Heart left ventricle (tissue), 16 donors: ENCODE measurements around the gene TRAPPC12. TPM values are rescaled to one million over a fixed set of nuclear protein-coding genes. Genes with fewer than 3 reads are reported as not detected.

ENCODE experiments used
- ATAC-seq, 4 donors: fragments of 200-7000 bp; cut with Tn5 transposase; one replicate each; pipeline ENCODE4 v1.9.1; 2020 to 2022; ENCODE audit warnings: moderate library complexity in 4 of 4, mild to moderate bottlenecking in 3 of 4, moderate number of reproducible peaks in 1 of 4
- DNase-seq, 5 donors: peaks; one replicate each; pipeline ENCODE4 v3.0.0-alpha.2; 2020
- H3K27ac ChIP-seq, 12 donors: fragments of 200-600 bp; sonication (generic) in 4 of 12; one replicate each; pipeline versions ENCODE4 v1.5.0 to v1.8.0; 2016 to 2022; ENCODE audit warnings: mild to moderate bottlenecking in 2 of 12
- H3K27me3 ChIP-seq, 9 donors: fragments of 200-600 bp; sonication (generic) in 2 of 9; one replicate each; pipeline versions ENCODE4 v1.5.1 to v1.8.0; 2016 to 2022; ENCODE audit warnings: mild to moderate bottlenecking in 3 of 9
- H3K36me3 ChIP-seq, 9 donors: fragments of 200-600 bp; sonication (generic) in 2 of 9; one replicate each; pipeline versions ENCODE4 v1.5.0 to v1.8.0; 2018 to 2022; ENCODE audit warnings: mild to moderate bottlenecking in 2 of 9
- H3K4me1 ChIP-seq, 12 donors: fragments of 200-600 bp; sonication (generic) in 4 of 12; one replicate each; pipeline versions ENCODE4 v1.5.0 to v1.8.0; 2016 to 2022; ENCODE audit warnings: mild to moderate bottlenecking in 3 of 12
- H3K4me3 ChIP-seq, 12 donors: fragments of 200-600 bp; sonication (generic) in 4 of 12; one replicate each; pipeline versions ENCODE4 v1.5.0 to v1.8.0; 2017 to 2022; ENCODE audit warnings: mild to moderate bottlenecking in 9 of 12, moderate library complexity in 4 of 12
- H3K9me3 ChIP-seq, 12 donors: fragments of 200-600 bp; sonication (generic) in 4 of 12; one replicate each; pipeline versions ENCODE4 v1.5.0 to v1.8.0; 2016 to 2022; ENCODE audit warnings: mild to moderate bottlenecking in 1 of 12
- POLR2A ChIP-seq, 2 donors: fragments of 450-650 bp; IDR thresholded peaks; one replicate each; pipeline ENCODE4 v1.6.1; 2017; ENCODE audit warnings: antibody characterized with exemption in 2 of 2, mild to moderate bottlenecking in 2 of 2, moderate library complexity in 2 of 2
- WGBS, 4 donors: extraction: QIAGEN DNeasy Blood & Tissue Kit in 2 of 4; methylation state at CpG; one replicate each; pipeline versions ENCODE4 v1.1.5 to v1.1.7; 2013 to 2018; 5-methylcytosine and 5-hydroxymethylcytosine counted together
- intact Hi-C, 10 donors: fragments of 100-400 bp; cut with DNase I; formaldehyde crosslinking; loops; one replicate each; pipeline versions ENCODE4 v1.11.1 to v1.14.2; 2022
- polyA plus RNA-seq, 2 donors: library from polyadenylated mRNA; stranded (reverse); fragments of 200-250 nt; gene quantifications; one replicate each; pipeline ENCODE4 v1.2.3, GENCODE V29; 2013
- total RNA-seq, 9 donors: library from RNA; depleted of rRNA in 2 of 9; stranded (reverse); fragments of >200 nt in 2 of 9; fragmentation: NEBNext Ultra II Directional in 3 of 9; extraction: Animal tissue kit (Norgen Biotek cat#: 25700) in 3 of 9; gene quantifications; one replicate each; pipeline versions ENCODE4 v1.1.0 to v1.2.4, GENCODE V29; 2016 to 2023
- TF ChIP-seq, protein P1 (sequence below), 12 donors: fragments of 200-600 bp; sonication (generic) in 4 of 12; IDR thresholded peaks; one replicate each; pipeline versions ENCODE4 v1.5.0 to v1.8.0; 2018 to 2022; ENCODE audit warnings: antibody characterized with exemption in 12 of 12, mild to moderate bottlenecking in 5 of 12
- donor health status: ischemic (EF 13 %, LVEDD 7.1; RV severe dilation, severe dysfunction).
- donor health status: healthy with polysubstance abuse.
- donor health status: DM: no; HTN: yes; CAD: no.
- donor health status: DM: no; HTN: no; CAD: no.
- donor health status: ischemic (EF 25% LVEDD 6.9; RV normal size, moderate dysfunction).
- donor health status: ischemic (EF 25% LVEDD 5.7; RV mildly dilated, moderate dysfunction).
- donor health status: healthy.
- donor health status: DM: yes; HTN: yes; CAD: no.
- donor health status: ischemic (EF 35%, LVEDD 5.7; RV mildly dilated, moderate dysfunction).
- donor health status: nonischemic (EF 11% LVEDD 7.7; RV severe dilation, severe dysfunction).
- donor health status: DM: yes; HTN: yes; CAD: no.
- donor health status: PGD.
- donor health status: ischemic (EF 29% LVEDD 5.4; RV normal size, mild dysfunction).
- donor health status: nonischemic (EF 23%, LVEDD 6.1; RV moderate dilation, normal function).

The TRAPPC12 gene
- total and polyA plus RNA-seq, 11 donors: 70.3 to 142 (median 88.2) TPM

DNA sequence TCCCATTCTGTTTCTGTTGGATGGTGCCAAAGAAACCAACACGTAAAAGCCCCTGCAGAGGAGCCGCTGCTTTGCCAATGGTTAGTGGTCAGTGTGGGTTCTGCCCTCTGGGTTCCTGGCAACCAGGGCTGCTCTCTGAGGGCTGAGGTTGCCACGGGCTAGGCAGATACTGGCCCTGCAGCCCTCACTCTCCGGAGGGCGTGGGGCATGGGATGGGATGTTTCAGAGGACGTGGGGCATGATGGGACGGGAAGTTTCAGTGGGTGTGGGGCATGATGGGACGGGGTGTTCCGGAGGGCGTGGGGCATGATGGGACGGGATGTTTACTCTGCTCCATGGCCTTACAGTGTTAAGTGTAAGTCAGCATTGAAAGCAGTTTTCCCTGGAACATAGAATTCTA, 105.7 kb downstream of the TRAPPC12 start:
- Histone ChIP-seq H3K27me3 (no peaks in the 10 kb centered on the region), H3K36me3 (peaks cover 0 to 19% (median 9%) of the 10 kb centered on the region in 9 donors), H3K9me3 (peaks cover 0 to 4% (median 0%) of the 10 kb centered on the region in 12 donors), H3K27ac (no peak overlapping the region), H3K4me3 (no peak overlapping the region), H3K4me1 (peaks cover 0 to 16% (median 0%) of the 10 kb centered on the region in 12 donors)
- no peak for ATAC-seq
- WGBS, 4 donors: 91 to 97% (median 95%) methylated on average over 11 of the region's 11 CpGs
- DNase-seq: peak in 1 of 5 donors; percentile 42
- TF ChIP-seq POLR2A (IDR thresholded peaks at IDR 0.05): no peak
- TF ChIP-seq, protein P1, sequence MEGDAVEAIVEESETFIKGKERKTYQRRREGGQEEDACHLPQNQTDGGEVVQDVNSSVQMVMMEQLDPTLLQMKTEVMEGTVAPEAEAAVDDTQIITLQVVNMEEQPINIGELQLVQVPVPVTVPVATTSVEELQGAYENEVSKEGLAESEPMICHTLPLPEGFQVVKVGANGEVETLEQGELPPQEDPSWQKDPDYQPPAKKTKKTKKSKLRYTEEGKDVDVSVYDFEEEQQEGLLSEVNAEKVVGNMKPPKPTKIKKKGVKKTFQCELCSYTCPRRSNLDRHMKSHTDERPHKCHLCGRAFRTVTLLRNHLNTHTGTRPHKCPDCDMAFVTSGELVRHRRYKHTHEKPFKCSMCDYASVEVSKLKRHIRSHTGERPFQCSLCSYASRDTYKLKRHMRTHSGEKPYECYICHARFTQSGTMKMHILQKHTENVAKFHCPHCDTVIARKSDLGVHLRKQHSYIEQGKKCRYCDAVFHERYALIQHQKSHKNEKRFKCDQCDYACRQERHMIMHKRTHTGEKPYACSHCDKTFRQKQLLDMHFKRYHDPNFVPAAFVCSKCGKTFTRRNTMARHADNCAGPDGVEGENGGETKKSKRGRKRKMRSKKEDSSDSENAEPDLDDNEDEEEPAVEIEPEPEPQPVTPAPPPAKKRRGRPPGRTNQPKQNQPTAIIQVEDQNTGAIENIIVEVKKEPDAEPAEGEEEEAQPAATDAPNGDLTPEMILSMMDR (IDR thresholded peaks at IDR 0.05): no peak
- intact Hi-C loops: no loop called here

DNA sequence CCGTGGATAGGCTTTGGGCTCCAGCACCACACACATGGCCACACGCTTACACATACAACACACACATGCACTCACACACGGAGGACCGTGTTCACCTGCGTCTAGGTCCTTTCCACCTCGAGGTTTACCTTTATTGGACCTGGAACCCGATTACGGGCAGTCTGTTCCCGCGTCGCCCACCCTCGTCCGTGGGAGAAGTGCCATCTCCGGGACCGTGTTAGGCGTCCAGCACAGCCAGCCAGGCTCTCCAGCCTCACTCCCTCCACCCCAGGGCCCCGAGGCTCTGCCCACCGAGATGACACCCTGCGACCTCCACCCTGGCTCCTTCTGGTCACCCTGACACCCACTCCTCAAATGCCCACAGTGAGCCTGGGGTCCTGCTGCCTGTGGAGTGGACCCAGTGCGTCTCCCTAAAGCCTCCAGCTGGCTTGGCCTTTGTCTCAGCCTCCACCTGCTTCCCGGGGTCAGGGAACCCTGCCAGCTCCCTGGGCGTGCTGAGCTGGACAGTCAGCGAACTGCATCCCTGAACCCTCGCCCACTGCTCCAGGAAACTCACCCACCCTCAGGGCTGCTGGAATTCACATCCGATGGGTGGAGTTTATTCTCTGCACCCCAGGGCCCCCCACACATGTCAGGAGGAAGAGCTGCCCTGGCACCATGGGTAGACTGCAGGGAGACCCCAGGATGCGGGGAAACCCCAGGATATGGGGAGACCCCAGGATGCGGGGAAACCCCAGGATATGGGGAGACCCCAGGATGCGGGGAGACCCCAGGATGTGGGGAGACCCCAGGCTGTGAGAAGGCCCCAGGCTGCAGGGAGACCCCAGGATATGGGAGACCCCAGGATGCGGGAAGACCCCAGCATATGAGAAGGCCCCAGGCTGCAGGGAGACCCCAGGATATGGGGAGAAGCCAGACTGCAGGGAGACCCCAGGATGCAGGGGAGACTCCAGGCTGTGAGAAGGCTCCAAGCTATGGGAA, 106.8 kb downstream of the TRAPPC12 start:
- TF ChIP-seq POLR2A (IDR thresholded peaks at IDR 0.05): no peak
- TF ChIP-seq, protein P1 (IDR thresholded peaks at IDR 0.05): no peak
- Histone ChIP-seq H3K4me3 (no peak overlapping the region), H3K9me3 (peaks cover 0 to 4% (median 0%) of the 10 kb centered on the region in 12 donors), H3K27ac (peak overlapping the region in 1 of 12 donors; percentile 44), H3K27me3 (no peaks in the 10 kb centered on the region), H3K4me1 (peaks cover 0 to 16% (median 0%) of the 10 kb centered on the region in 12 donors), H3K36me3 (peaks cover 0 to 18% (median 4%) of the 10 kb centered on the region in 9 donors)
- DNase-seq (peak in 1 of 5 donors; percentile 15), ATAC-seq (no peak)
- intact Hi-C loops: no loop called here
- whole genome bisulfite sequencing, 4 donors: 93 to 95% (median 93%) methylated on average over 26 to 29 of the region's 29 CpGs

DNA sequence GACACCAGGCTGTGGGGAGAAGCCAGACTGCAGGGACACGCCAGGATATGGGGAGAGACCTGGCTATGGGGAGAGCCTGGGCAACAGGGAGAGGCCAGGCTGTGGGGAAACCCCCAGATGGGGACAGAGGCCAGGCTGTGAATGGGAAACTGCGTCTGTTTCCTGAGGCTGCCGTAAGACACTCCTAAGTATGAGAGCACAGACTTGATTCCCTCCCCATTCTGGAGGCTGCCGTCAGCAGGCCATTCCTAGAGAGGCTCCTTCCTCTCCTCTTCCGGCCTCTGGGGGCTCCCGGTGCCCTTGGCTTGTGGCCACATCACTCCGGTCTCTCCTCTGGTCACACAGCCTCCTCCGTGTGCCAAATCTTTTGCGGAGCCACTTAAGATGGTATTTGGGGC, 107.5 kb downstream of the TRAPPC12 start:
- DNase-seq: peak in 1 of 5 donors; percentile 47
- Histone ChIP-seq H3K27ac (peak overlapping the region in 1 of 12 donors; percentile 44), H3K27me3 (no peaks in the 10 kb centered on the region), H3K9me3 (peaks cover 0 to 4% (median 0%) of the 10 kb centered on the region in 12 donors), H3K36me3 (peaks cover 0 to 12% (median 0%) of the 10 kb centered on the region in 9 donors), H3K4me1 (peaks cover 0 to 16% (median 0%) of the 10 kb centered on the region in 12 donors), H3K4me3 (no peak overlapping the region)
- WGBS, 4 donors: 63 to 84% (median 68%) methylated on average over 7 to 9 of the region's 9 CpGs
- intact Hi-C loops: no loop called here
- no peak for TF ChIP-seq POLR2A (IDR thresholded peaks at IDR 0.05)
- TF ChIP-seq, protein P1 (IDR thresholded peaks at IDR 0.05): no peak
- ATAC-seq: no peak

DNA sequence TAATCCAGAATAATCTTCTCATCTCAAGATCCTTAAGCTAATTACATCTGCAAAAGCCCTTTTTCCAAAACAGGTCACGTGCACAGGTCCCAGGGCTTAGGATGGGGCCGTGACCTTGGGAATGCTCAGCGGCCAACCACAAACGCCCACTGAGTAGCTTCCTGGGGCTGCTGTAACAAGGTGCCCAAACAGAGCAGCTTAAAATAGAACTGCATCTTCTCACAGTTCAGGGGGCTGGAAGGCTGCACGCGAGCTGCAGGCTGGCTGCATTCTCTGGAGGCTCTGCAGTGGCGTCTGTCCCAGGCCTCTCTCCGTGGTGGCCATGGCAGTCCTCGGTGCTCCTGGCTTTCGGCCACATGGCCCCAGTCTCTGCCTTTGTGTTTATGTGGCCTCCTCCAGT, 107.9 kb downstream of the TRAPPC12 start:
- H3K9me3 ChIP-seq: peaks cover 0 to 4% (median 0%) of the 10 kb centered on the region in 12 donors
- no peak for TF ChIP-seq POLR2A (IDR thresholded peaks at IDR 0.05)
- TF ChIP-seq, protein P1 (IDR thresholded peaks at IDR 0.05): no peak
- peaks cover 0 to 10% (median 0%) of the 10 kb centered on the region in 9 donors for H3K36me3 ChIP-seq
- H3K4me3 ChIP-seq: no peak overlapping the region
- intact Hi-C loops: no loop called here
- ATAC-seq (peak in 1 of 4 donors; percentile 32), DNase-seq (peak in 2 of 5 donors; percentile 49 to 63)
- peaks cover 0 to 16% (median 0%) of the 10 kb centered on the region in 12 donors for H3K4me1 ChIP-seq
- 38 to 50% (median 43%) methylated on average over 8 to 10 of the region's 10 CpGs for WGBS, 4 donors
- H3K27me3 ChIP-seq: no peaks in the 10 kb centered on the region
- peak overlapping the region in 2 of 12 donors; percentile 15 to 44 for H3K27ac ChIP-seq
